Activated CD4-positive, alpha-beta T cell treated with anti-CD3 and anti-CD28 coated beads for 36 hours (primary cell): ENCODE data around the gene GBGT1. TPM values are rescaled to one million over a fixed set of nuclear protein-coding genes. Genes with fewer than 3 reads are reported as not detected.
A peak's percentile ranks its signal among the peaks of the same experiment; 100 is the strongest.
"Not testable (repeated sequence)": the region's sequence is repeated elsewhere in the genome, so short reads cannot be mapped to it uniquely, and the experiment has no call there.

Experiments
- ATAC-seq: fragments of 200-7000 bp; cut with Tn5 transposase; one replicate; pipeline ENCODE4 v1.10.0; 2021; ENCODE audit warnings: mild to moderate bottlenecking, moderate library complexity
- CTCF ChIA-PET: fragments of 350-600 bp; sonication (Branson Sonifier 250); formaldehyde crosslinking; loops from one replicate; lab custom pipeline; 2021; ENCODE audit warnings: antibody characterized with exemption; lab: Charles Lee
- POLR2A ChIA-PET: fragments of 350-600 bp; sonication (Branson Sonifier 250); formaldehyde crosslinking; loops from one replicate; lab custom pipeline; 2021; ENCODE audit warnings: antibody characterized with exemption, inconsistent platforms; lab: Charles Lee
- DNase-seq: peaks from one replicate; pipeline ENCODE4 v3.0.0-alpha.2; 2020
- H3K27ac Mint-ChIP-seq: one replicate; pipeline ENCODE4 v1.8.0; 2021; ENCODE audit warnings: mixed read lengths
- H3K27me3 Mint-ChIP-seq: one replicate; pipeline ENCODE4 v1.8.0; 2021; ENCODE audit warnings: mixed read lengths
- H3K36me3 Mint-ChIP-seq: one replicate; pipeline ENCODE4 v1.8.0; 2021; ENCODE audit warnings: low read depth, mixed read lengths
- H3K4me1 Mint-ChIP-seq: one replicate; pipeline ENCODE4 v1.8.0; 2021; ENCODE audit warnings: mixed read lengths
- H3K4me3 Mint-ChIP-seq: one replicate; pipeline ENCODE4 v1.8.0; 2021; ENCODE audit warnings: mild to moderate bottlenecking, moderate library complexity, mixed read lengths
- H3K9me3 Mint-ChIP-seq: one replicate; pipeline ENCODE4 v1.8.0; 2021; ENCODE audit warnings: low read depth, mixed read lengths
- intact Hi-C, 2 experiments: fragments of 100-400 bp; cut with DNase I in 1 of 2; cut with micrococcal nuclease in 1 of 2; formaldehyde crosslinking; loops; one replicate each; pipeline versions ENCODE4 v1.14.2 to v1.15.1; 2022 to 2024; cut with DNase I, micrococcal nuclease
- total RNA-seq, 2 experiments: library from RNA; stranded (reverse); gene quantifications; one replicate each; pipeline ENCODE4 v1.2.3, GENCODE V29; 2021

Gene GBGT1
- total RNA-seq, 2 experiments from 2014 or later: 3.8 to 4.8 TPM

- POLR2A ChIA-PET: not testable (repeated sequence)
Measured at GRCh38 chr9:133205481-133205887, 41.8 kb upstream of the GBGT1 start.

GRCh38 chr9:133204993-133205336, 41.3 kb upstream of the GBGT1 start:
- peaks cover 10% of the 10 kb centered on the region for H3K27me3 Mint-ChIP-seq
- H3K4me3 Mint-ChIP-seq: no peak overlapping the region
- peaks cover 2% of the 10 kb centered on the region for H3K9me3 Mint-ChIP-seq
- POLR2A ChIA-PET: no interaction called here
- intact Hi-C loops: loop anchor here in 1 of 2 experiments (10.0 kb wide), 1 partner anchor 490 kb away; no protein-coding TSS in a partner anchor
- CTCF ChIA-PET: interaction anchor here (0.6 kb wide), 1 partner anchor 8 kb away, joined by 3 read pairs; no protein-coding TSS in a partner anchor
- ATAC-seq (no peak), DNase-seq (no peak)
- H3K4me1 Mint-ChIP-seq: peaks cover 6% of the 10 kb centered on the region
- H3K27ac Mint-ChIP-seq: no peak overlapping the region
- peaks cover 2% of the 10 kb centered on the region for H3K36me3 Mint-ChIP-seq

More at GRCh38 chr9:133205481-133205887, 41.8 kb upstream of the GBGT1 start:
- ATAC-seq, CTCF ChIA-PET, H3K4me1 Mint-ChIP-seq, H3K4me3 Mint-ChIP-seq, H3K36me3 Mint-ChIP-seq, H3K9me3 Mint-ChIP-seq, DNase-seq, H3K27ac Mint-ChIP-seq: not testable (repeated sequence)
- intact Hi-C loops: loop anchor here in 1 of 2 experiments (10.0 kb wide), 1 partner anchor 491 kb away; no protein-coding TSS in a partner anchor
- peaks cover 13% of the 10 kb centered on the region for H3K27me3 Mint-ChIP-seq

DNA sequence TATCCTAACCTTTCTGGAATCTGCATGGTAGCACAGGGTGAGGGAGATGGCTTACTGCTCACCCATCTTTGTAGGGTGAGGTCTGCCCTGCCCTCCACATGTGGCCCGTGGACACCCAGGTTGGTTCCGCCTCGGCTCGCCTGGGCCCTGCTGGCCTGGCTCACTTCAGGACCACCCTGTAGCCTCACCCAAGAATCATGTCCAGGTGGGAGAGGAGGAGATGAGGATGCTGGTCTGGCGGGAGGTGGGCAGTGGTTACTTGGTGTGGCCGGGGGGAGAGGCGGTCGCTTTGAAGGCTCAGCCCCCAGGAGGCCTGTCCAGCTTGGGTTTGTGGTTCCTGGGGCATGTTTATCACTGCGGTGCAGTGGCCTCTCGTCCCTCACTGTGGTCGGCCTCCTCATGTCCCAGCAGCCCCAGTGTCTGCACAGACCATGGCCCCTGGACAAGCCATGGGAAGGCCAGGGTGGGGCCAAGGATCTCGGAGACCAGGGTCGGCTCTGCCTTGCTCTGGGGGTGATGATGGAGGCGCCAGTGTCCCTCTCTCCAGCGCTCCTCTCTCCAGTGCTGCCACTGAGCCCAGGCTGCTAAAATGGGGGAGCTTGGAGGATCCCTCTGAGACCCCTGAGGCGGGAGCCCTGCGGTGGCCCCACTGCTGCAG, 40.8 kb upstream of the GBGT1 start:
- intact Hi-C loops: loop anchor here in 1 of 2 experiments (10.0 kb wide), 1 partner anchor 490 kb away; no protein-coding TSS in a partner anchor
- H3K27ac Mint-ChIP-seq: no peak overlapping the region
- CTCF ChIA-PET: interaction anchor here (0.6 kb wide), 1 partner anchor 9 kb away, joined by 3 read pairs; no protein-coding TSS in a partner anchor
- peaks cover 8% of the 10 kb centered on the region for H3K27me3 Mint-ChIP-seq
- H3K36me3 Mint-ChIP-seq: peaks cover 2% of the 10 kb centered on the region
- H3K9me3 Mint-ChIP-seq: peaks cover 2% of the 10 kb centered on the region
- no peak for DNase-seq
- POLR2A ChIA-PET: no interaction called here
- H3K4me3 Mint-ChIP-seq: no peak overlapping the region
- ATAC-seq: no peak
- H3K4me1 Mint-ChIP-seq: peaks cover 6% of the 10 kb centered on the region

DNA sequence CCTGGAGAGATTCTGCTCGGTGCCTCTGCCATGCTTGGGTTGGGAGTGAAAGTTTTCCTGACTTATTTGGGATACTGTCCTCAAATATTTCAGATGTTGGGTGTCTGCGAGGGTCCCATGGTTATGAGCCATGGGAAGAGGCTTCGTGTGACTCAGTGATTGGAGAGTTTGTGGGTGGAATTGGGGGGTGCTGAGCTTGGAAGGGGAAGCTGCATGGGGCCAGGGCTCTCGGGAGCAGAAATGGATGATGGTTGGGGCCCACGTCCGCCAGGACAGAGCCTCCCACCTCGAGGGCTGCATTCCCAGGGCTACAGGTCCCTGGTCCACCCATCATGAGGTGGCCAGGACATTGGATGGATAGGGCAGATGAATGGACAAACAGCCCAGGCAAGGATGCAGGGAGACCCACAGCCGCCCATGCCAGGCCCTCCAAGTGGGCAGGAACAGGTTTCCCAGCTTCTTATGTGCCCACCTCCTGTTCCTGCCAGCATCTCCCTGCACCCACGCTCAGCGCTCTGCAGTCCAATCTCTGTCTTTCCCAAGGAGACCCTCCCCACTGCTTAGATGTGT, 39.9 kb upstream of the GBGT1 start:
- ChIA-PET POLR2A (no interaction called here), CTCF (no interaction called here)
- DNase-seq (no peak), ATAC-seq (no peak)
- Mint-ChIP-seq H3K36me3 (peaks cover 2% of the 10 kb centered on the region), H3K9me3 (peaks cover 2% of the 10 kb centered on the region), H3K27ac (no peak overlapping the region), H3K4me1 (peaks cover 10% of the 10 kb centered on the region), H3K27me3 (peaks cover 12% of the 10 kb centered on the region), H3K4me3 (no peak overlapping the region)
- intact Hi-C loops: loop anchor here in 1 of 2 experiments (10.0 kb wide), 1 partner anchor 489 kb away; no protein-coding TSS in a partner anchor

DNA sequence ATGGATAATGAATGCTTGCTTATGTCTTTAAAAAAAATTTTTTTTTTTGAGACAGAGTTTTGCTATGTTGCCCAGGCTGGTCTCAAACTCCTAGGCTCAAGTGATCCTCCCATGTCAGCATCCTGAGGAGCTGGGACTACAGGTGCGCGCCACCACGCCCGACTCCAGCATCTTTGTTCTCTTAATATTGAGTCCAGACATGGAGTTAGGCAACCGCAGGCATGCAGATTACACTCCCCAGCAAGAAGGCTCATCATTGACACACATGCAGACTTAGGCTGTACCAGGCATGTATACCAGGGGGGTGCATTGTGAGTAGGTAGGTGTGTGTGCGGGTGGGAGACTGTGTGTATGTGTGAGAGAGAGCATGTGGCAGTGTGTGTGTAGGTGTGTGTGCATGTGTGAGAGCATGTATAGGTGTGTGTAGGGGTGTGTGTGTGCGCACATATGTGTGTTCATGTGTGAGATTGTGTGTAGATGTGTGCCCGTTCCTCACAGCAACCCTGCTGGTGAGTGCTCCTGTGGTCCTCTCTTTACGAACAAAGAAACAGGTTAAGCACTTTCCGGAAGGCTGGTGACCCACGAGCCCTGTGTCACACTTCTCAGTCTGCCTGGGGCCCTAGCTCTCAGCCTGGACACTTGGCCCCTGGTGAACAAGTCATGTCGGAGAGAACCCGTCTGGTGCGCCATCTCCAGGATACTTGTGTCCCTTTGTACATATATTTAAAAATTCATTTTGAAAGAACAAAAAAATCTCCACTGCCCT, 39.2 kb upstream of the GBGT1 start:
- DNase-seq (no peak), ATAC-seq (no peak)
- POLR2A ChIA-PET: no interaction called here
- peaks cover 2% of the 10 kb centered on the region for H3K9me3 Mint-ChIP-seq
- intact Hi-C loops: loop anchor here in 1 of 2 experiments (10.0 kb wide), 1 partner anchor 488 kb away; no protein-coding TSS in a partner anchor
- peaks cover 12% of the 10 kb centered on the region for H3K27me3 Mint-ChIP-seq
- H3K36me3 Mint-ChIP-seq: peaks cover 2% of the 10 kb centered on the region
- no peak overlapping the region for H3K27ac Mint-ChIP-seq
- CTCF ChIA-PET: interaction anchor here (0.7 to 0.8 kb wide), 2 partner anchors 13 to 181 kb away, joined by 3 read pairs; no protein-coding TSS in a partner anchor
- no peak overlapping the region for H3K4me3 Mint-ChIP-seq
- H3K4me1 Mint-ChIP-seq: peaks cover 10% of the 10 kb centered on the region

- CTCF ChIA-PET: interaction anchor here (0.7 to 1.1 kb wide), 3 partner anchors 13 to 180 kb away, joined by 3 read pairs; no protein-coding TSS in a partner anchor
- H3K27me3 Mint-ChIP-seq: peaks cover 12% of the 10 kb centered on the region
- H3K36me3 Mint-ChIP-seq: peaks cover 2% of the 10 kb centered on the region
- H3K4me1 Mint-ChIP-seq: peaks cover 10% of the 10 kb centered on the region
- H3K4me3 Mint-ChIP-seq: no peak overlapping the region
- DNase-seq (no peak), ATAC-seq (no peak)
- intact Hi-C loops: loop anchor here in 1 of 2 experiments (10.0 kb wide), 1 partner anchor 487 kb away; no protein-coding TSS in a partner anchor
- H3K9me3 Mint-ChIP-seq: peaks cover 2% of the 10 kb centered on the region
- no peak overlapping the region for H3K27ac Mint-ChIP-seq
- POLR2A ChIA-PET: no interaction called here
Measured at GRCh38 chr9:133202145-133202513, 38.4 kb upstream of the GBGT1 start.

GRCh38 chr9:133201424-133202144, 37.9 kb upstream of the GBGT1 start:
- POLR2A ChIA-PET: no interaction called here
- H3K27me3 Mint-ChIP-seq: peaks cover 12% of the 10 kb centered on the region
- H3K4me3 Mint-ChIP-seq: no peak overlapping the region
- peaks cover 2% of the 10 kb centered on the region for H3K36me3 Mint-ChIP-seq
- peaks cover 2% of the 10 kb centered on the region for H3K9me3 Mint-ChIP-seq
- CTCF ChIA-PET: interaction anchor here (0.5 to 2.3 kb wide), 6 partner anchors 12 to 180 kb away, joined by 3 to 7 read pairs (median 3); no protein-coding TSS in a partner anchor
- peaks cover 10% of the 10 kb centered on the region for H3K4me1 Mint-ChIP-seq
- DNase-seq (no peak), ATAC-seq (no peak)
- intact Hi-C loops: loop anchor here in 1 of 2 experiments (10.0 kb wide), 1 partner anchor 487 kb away; no protein-coding TSS in a partner anchor
- no peak overlapping the region for H3K27ac Mint-ChIP-seq

GRCh38 chr9:133200631-133201030, 36.9 kb upstream of the GBGT1 start:
- CTCF ChIA-PET: interaction anchor here (0.5 to 2.6 kb wide), 6 partner anchors 13 to 135 kb away, joined by 3 to 12 read pairs (median 6); no protein-coding TSS in a partner anchor
- Mint-ChIP-seq H3K36me3 (peaks cover 2% of the 10 kb centered on the region), H3K27ac (no peak overlapping the region), H3K27me3 (peaks cover 12% of the 10 kb centered on the region), H3K4me3 (no peak overlapping the region), H3K4me1 (peaks cover 10% of the 10 kb centered on the region), H3K9me3 (peaks cover 2% of the 10 kb centered on the region)
- POLR2A ChIA-PET: interaction anchor here (0.6 kb wide), 1 partner anchor 134 kb away, joined by 3 read pairs; no protein-coding TSS in a partner anchor
- no peak for DNase-seq
- no peak for ATAC-seq
- intact Hi-C loops: loop anchor here in 1 of 2 experiments (10.0 kb wide), 1 partner anchor 486 kb away; no protein-coding TSS in a partner anchor

- ATAC-seq (peak; percentile 96), DNase-seq (peak; percentile 81)
- H3K9me3 Mint-ChIP-seq: peaks cover 2% of the 10 kb centered on the region
- ChIA-PET CTCF (interaction anchor here (1.2 to 2.6 kb wide), 4 partner anchors 12 to 18 kb away, joined by 4 to 12 read pairs (median 9); no protein-coding TSS in a partner anchor), POLR2A (interaction anchor here (0.6 kb wide), 1 partner anchor 133 kb away, joined by 3 read pairs; no protein-coding TSS in a partner anchor)
- H3K4me3 Mint-ChIP-seq: peak overlapping the region; percentile 76
- peak overlapping the region; percentile 75 for H3K27ac Mint-ChIP-seq
- H3K27me3 Mint-ChIP-seq: peaks cover 12% of the 10 kb centered on the region
- intact Hi-C loops: loop anchor here in 1 of 2 experiments (10.0 kb wide), 1 partner anchor 485 kb away; no protein-coding TSS in a partner anchor
- H3K4me1 Mint-ChIP-seq: peaks cover 10% of the 10 kb centered on the region
- H3K36me3 Mint-ChIP-seq: peaks cover 2% of the 10 kb centered on the region
Measured at GRCh38 chr9:133199648-133200321, 36.1 kb upstream of the GBGT1 start.

GRCh38 chr9:133195029-133195428, 31.3 kb upstream of the GBGT1 start:
- intact Hi-C loops: no loop called here
- ATAC-seq: no peak
- CTCF ChIA-PET: interaction anchor here (0.7 to 1.3 kb wide), 2 partner anchors 8 to 750 kb away, joined by 3 to 7 read pairs; no protein-coding TSS in a partner anchor
- Mint-ChIP-seq H3K4me3 (no peak overlapping the region), H3K9me3 (peaks cover under 1% of the 10 kb centered on the region), H3K36me3 (peaks cover under 1% of the 10 kb centered on the region), H3K27me3 (peaks cover 5% of the 10 kb centered on the region), H3K27ac (no peak overlapping the region), H3K4me1 (peaks cover 5% of the 10 kb centered on the region)
- DNase-seq: no peak
- POLR2A ChIA-PET: no interaction called here
